HuH-7.5 (cell line): Measurements from ENCODE around the gene DLEC1.
"Not testable (repeated sequence)": the region's sequence is repeated elsewhere in the genome, so short reads cannot be mapped to it uniquely, and the experiment has no call there.

Source experiments
- DNase-seq: peaks from one replicate; pipeline ENCODE4 v3.0.0; 2011; ENCODE audit warnings: low spot score

The DLEC1 gene

GRCh38 chr3:38038447-38038911 lies 529 bp upstream of the DLEC1 start:
- DNase-seq = no peak

GRCh38 chr3:38039899-38040261 lies 872 bp downstream of the DLEC1 start:
- DNase-seq = no peak

- no peak for DNase-seq
Measured at GRCh38 chr3:38040401-38040800, 1.4 kb downstream of the DLEC1 start.

GRCh38 chr3:38043486-38043885 lies 4.5 kb downstream of the DLEC1 start:
- DNase-seq = no peak

GRCh38 chr3:38046027-38046426 lies 7.0 kb downstream of the DLEC1 start:
- DNase-seq = no peak

- no peak for DNase-seq
Measured at GRCh38 chr3:38046821-38047220, 7.8 kb downstream of the DLEC1 start.

GRCh38 chr3:38047896-38048295 lies 8.9 kb downstream of the DLEC1 start:
- no peak for DNase-seq

GRCh38 chr3:38049358-38050126 lies 10.5 kb downstream of the DLEC1 start:
- DNase-seq = no peak

GRCh38 chr3:38051131-38051530 lies 12.1 kb downstream of the DLEC1 start:
- DNase-seq = no peak

GRCh38 chr3:38053286-38053685 lies 14.3 kb downstream of the DLEC1 start:
- not testable (repeated sequence) for DNase-seq

GRCh38 chr3:38053813-38054498 lies 14.9 kb downstream of the DLEC1 start:
- DNase-seq = not testable (repeated sequence)

- DNase-seq = peak; percentile 49
Measured at GRCh38 chr3:38054499-38055001, 15.5 kb downstream of the DLEC1 start.

- no peak for DNase-seq
Measured at GRCh38 chr3:38059148-38059547, 20.1 kb downstream of the DLEC1 start.

GRCh38 chr3:38059591-38059990 lies 20.6 kb downstream of the DLEC1 start:
- no peak for DNase-seq

- DNase-seq = no peak
Measured at GRCh38 chr3:38062809-38063208, 23.8 kb downstream of the DLEC1 start.

GRCh38 chr3:38064453-38064852 lies 25.4 kb downstream of the DLEC1 start:
- DNase-seq = not testable (repeated sequence)

GRCh38 chr3:38067508-38068233 lies 28.7 kb downstream of the DLEC1 start:
- no peak for DNase-seq

GRCh38 chr3:38070013-38070412 lies 31.0 kb downstream of the DLEC1 start:
- no peak for DNase-seq

- DNase-seq = not testable (repeated sequence)
Measured at GRCh38 chr3:38077073-38077472, 38.1 kb downstream of the DLEC1 start.

GRCh38 chr3:38082296-38082695 lies 43.3 kb downstream of the DLEC1 start:
- DNase-seq = not testable (repeated sequence)

- not testable (repeated sequence) for DNase-seq
Measured at GRCh38 chr3:38083254-38083653, 44.2 kb downstream of the DLEC1 start.

- no peak for DNase-seq
Measured at GRCh38 chr3:38083871-38084333, 44.9 kb downstream of the DLEC1 start.
